GM10266 (cell line): ENCODE measurements around the gene MS4A18.

Source experiments
- DNase-seq: peaks from one replicate; pipeline ENCODE4 v3.0.0; 2012; ENCODE audit errors: extremely low spot score
- TF ChIP-seq, protein P1 (sequence below): IDR thresholded peaks from 2 replicates; pipeline ENCODE4 v1.5.1; 2012; ENCODE audit warnings: mild to moderate bottlenecking, low read depth; ENCODE audit not compliant: control insufficient read depth, insufficient read depth; ENCODE audit errors: missing control alignments

The MS4A18 gene

DNA sequence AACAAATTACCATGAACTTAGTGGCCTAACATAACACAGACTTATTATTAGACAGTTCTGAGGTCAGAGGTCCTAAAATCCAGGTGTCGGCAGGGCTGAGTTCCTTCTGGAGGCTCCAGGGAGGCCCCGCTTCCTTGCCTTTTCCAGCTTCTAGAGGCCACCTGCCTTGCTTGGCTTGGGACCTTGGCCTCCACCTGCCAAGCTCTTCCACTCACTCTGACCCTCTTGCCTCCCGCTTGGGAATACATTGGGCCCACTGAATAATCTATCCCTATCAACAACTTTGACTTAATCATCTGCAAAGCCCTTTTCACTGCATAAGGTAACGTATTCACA, 57.4 kb downstream of the MS4A18 start:
- TF ChIP-seq, protein P1, sequence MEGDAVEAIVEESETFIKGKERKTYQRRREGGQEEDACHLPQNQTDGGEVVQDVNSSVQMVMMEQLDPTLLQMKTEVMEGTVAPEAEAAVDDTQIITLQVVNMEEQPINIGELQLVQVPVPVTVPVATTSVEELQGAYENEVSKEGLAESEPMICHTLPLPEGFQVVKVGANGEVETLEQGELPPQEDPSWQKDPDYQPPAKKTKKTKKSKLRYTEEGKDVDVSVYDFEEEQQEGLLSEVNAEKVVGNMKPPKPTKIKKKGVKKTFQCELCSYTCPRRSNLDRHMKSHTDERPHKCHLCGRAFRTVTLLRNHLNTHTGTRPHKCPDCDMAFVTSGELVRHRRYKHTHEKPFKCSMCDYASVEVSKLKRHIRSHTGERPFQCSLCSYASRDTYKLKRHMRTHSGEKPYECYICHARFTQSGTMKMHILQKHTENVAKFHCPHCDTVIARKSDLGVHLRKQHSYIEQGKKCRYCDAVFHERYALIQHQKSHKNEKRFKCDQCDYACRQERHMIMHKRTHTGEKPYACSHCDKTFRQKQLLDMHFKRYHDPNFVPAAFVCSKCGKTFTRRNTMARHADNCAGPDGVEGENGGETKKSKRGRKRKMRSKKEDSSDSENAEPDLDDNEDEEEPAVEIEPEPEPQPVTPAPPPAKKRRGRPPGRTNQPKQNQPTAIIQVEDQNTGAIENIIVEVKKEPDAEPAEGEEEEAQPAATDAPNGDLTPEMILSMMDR, result no peak
- no peak for DNase-seq

DNA sequence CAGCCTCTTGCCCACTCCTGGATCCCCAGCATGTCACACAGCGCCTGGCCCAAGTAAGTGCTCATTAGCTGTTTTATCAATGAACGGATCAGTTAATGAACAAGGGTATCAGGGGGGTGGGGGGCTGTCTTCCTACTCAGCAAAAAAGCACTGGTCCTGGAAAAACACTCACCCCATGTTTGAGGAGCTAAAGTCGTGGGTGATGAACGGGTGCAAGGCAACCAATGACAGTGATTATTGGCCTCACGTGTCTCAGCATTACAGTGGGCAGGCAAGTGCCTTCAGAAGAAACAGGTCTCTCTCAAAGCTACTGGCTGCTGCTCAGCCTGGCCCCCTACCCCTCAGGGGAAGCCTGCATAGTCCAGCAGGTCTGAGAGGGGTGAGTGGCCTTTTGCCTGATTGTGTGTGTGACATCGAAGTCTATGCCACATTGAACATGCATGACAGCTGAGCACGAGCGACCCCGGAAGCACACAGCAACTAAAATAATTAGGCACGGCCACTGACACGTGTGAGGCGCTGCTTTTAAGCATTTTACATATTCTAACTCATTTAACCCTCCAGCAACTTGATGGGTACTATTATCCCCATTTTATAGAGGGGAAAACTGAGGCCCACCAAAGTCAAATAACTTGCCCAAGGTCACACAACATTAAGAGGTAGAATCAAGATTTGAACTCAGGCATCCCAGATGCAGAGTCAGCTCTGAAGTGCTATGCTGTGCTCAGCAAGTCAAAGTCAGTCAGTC, 58.0 kb downstream of the MS4A18 start:
- DNase-seq, result no peak
- TF ChIP-seq, protein P1, result no peak

DNA sequence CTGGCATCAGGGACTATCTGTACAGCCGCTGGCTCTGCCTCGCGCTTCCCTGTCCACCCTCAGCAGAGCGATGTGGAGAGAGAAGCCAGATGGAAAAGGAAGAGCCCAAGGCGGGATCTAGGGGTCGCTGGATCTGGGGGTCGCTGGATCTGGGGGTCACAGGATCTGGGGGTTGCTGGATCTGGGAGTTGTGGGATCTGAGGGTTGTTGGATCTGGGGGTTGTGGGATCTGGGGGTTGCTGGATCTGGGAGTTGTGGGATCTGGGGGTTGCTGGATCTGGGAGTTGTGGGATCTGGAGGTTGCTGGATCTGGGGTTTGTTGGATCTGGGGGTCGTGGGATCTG, 58.6 kb downstream of the MS4A18 start:
- DNase-seq, result no peak
- TF ChIP-seq, protein P1, result no peak

DNA sequence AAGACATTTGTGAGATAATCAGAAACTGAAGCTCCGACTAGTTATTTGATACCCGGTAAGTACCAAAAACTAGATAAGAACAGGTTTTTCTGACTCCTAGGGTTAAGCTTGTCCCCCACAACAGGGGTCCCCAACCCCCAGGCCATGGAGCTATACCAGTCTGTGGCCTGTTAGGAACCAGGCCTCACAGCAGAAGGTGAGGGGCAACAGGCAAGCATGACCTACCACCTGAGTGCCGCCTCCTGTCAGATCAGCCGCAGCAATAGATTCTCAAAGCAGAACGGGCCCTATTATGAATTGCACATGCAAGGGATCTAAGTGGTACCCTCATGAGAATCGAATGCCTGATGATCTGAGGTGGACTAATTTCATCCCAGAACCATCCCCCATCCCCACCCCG, 59.4 kb downstream of the MS4A18 start:
- TF ChIP-seq, protein P1, result no peak
- no peak for DNase-seq

DNA sequence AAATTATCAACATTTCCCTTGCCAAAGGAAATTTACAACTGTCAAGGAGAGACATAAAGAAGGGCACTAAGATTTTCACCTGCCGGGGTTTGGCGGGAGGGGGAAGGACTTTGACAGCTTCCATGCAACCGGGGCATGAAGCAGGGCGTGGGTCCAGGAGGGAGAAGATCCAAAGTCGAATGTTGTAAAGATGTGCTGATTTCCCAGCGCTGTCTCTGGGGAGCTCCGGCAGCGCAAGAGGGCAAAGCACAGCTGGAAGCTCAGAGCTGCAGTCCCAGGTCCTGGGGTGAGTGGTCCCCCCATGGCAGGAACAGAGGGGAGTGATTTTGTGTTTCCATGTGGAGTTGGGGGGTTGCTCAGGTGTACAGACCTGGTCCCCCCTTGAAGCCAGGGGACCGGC, 60.6 kb downstream of the MS4A18 start, which contains the start of gene MS4A10:
TSS of gene MS4A10 (plus strand) at position 198 of the 400 bp plus-strand sequence. CDS start 5,003 bp downstream, outside the sequence.
- no peak for DNase-seq

DNA sequence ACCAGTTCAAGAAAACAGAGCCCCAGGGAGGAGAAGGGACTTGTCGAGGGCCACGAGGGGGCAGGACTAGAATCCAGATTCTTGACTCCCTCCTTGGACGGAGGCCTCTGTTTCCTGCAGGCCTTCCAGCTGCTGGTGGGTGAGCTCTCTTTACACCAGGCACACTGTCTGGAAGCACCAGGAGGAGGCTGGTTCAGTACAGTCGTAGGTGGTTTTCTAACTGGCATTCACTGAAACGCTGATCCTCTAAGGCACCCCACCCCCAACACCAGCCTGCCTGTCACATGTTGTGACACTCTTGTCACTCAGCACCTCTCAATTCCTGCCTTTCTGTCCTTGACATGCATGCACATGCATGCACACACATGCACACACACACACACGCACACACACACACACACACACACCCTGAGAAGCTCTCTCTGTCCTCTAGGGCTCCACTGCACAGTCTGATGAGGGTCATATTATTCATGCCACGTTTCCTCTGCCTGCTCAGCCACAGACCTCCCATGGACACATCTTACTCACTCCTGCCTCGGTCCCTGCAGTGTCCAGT, 61.4 kb downstream of the MS4A18 start:
- TF ChIP-seq, protein P1, result no peak
- no peak for DNase-seq

More for the DNA sequence above, 60.6 kb downstream of the MS4A18 start, which contains the start of gene MS4A10:
- TF ChIP-seq, protein P1, result no peak
